T-helper 2 cell treated with Interferon-gamma antibody and Interleukin-4, amounts not matched to agents 100 ng/mL and 5 ng/mL, for 36 hours (primary cell): ENCODE data around the gene RPS17. TPM values are rescaled to one million over a fixed set of nuclear protein-coding genes. Genes with fewer than 3 reads are reported as not detected.

ENCODE experiments used
- intact Hi-C: fragments of 100-400 bp; cut with micrococcal nuclease; formaldehyde crosslinking; loops from one replicate; pipeline ENCODE4 v1.15.1; 2023
- total RNA-seq: library from RNA; stranded (reverse); gene quantifications from 2 replicates; pipeline ENCODE4 v1.2.3, GENCODE V29; 2022

The RPS17 gene
- total RNA-seq, result 1,923 and 1,953 TPM in 2 replicates

DNA sequence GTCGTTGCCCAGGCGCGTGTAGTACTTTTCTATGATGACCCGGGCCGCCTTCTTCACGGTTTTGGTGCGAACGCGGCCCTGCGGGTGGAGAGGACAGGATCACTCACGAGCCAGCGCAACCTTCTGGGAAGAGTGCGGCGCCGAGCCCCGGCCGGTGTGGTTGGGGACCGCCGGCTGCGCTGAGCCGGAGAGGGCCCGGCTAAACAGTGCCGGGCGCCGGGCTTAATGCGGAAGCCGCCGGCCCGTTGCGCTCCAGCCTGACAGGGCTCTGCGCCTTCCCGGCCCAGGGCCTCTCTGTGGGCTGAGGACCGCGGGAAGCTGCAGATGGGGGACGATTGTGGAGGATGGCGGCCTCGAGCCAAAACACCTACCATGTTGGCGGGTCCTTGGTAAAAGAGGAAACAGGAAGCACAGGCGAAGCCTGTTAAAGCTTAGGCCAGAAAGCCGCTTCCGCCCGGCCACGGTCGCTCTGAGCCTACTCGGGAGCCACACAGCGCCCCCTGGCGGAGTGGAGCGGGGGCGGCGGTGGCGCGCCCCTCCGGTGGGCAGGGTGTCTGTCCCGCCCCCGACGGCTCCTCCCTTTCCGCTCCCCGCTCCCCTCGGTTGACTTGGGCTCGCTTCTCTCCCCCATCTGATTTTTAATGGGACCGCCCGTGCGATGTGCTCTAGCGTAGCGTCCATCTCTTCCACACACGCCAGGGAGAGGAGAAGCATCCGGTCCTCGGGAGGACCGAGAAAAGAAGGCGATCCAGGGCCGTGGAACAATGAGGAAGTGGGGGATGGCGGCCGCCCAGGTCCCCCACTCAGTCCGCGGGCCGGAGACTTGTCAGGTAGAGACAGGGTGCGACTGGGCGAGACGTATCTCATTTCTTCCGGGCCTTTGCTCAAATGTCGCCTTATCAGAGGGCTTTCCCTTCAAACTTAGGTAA lies at the start of gene RPS17:
Gene RPS17, minus strand, starts transcription at position 403 of the 929 bp plus-strand sequence. Its CDS starts 29 bp downstream, at position 374.
- intact Hi-C loops, result loop anchor here (1.0 to 10.0 kb wide), 5 partner anchors 169 to 524 kb away; partner anchors contain the start of genes AP3B2, BTBD1, C15orf40 and WHAMM

DNA sequence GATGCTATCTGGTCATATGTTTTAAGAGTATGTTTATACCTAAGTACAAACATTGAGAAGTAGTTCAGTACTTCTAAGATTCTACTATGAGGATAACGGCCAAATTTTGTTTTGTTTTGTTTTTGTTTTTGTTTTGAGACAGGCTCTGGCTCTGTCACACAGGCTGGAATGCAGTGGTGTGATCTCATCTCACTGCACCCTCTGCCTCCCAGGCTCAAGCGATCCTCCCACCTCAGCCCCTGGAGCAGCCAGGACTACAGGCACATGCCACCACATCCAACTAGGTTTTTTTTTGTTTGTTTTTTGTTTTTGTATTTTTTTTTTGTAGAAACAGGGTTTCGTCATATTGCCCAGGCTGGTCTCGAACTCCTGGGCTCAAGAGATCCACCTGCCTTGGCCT lies 47.5 kb upstream of the RPS17 start:
- intact Hi-C loops, result no loop called here

DNA sequence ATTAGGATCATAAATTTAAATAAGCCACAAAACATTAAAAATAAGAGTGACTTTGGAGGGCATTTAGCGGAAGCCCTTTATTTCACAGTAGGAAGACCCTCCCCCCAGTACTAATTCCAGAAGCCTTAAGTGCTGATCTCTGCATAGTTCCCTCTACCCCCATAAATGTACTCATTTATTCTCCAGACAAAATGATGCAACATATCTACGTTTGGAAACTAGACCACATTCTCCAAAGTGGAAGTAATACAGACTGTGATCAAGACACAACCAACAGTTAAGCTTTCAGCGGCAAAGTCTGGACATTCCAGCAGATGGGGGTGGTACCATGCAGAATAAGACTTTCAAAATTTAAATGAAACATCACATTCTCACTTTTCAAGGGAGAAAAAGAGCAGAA lies 44.8 kb upstream of the RPS17 start:
- intact Hi-C loops, result no loop called here

DNA sequence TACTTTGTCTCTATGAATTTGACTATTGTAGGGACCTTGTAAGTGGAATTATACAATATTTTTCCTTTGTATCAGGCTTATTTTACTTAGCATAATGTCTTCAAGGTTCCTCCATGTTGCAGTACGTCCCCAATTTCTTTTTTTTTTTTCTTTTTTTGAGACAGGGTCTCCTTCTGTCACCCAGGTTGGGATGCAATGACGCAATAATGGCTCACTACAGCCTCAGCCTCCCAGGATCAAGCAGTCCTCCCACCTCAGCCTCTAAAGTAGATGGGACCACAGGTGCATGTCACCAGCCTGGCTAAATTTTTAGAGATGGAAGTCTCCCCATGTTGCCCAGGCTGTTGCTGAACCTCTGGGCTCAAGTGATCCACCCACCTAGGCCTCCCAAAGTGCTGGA lies 40.5 kb upstream of the RPS17 start:
- intact Hi-C loops, result no loop called here

DNA sequence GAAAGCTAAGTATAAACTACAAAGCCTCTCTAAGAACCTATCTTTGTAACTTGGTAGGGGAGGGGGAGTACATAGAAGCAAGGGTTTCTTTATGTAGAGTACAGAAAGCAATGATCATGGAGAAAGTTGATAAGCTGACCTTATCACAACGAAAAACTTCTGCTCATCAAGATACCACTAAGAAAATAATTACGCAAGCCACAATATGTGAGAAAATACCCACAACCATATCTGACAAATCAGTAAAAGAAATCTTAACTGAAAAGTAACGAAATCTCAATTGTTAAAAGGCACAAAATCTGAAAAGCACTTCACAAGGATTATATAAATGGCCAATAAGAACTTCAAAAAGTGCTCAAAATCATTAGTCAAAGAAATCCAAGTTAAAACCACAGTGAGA lies 35.1 kb upstream of the RPS17 start:
- intact Hi-C loops, result no loop called here

DNA sequence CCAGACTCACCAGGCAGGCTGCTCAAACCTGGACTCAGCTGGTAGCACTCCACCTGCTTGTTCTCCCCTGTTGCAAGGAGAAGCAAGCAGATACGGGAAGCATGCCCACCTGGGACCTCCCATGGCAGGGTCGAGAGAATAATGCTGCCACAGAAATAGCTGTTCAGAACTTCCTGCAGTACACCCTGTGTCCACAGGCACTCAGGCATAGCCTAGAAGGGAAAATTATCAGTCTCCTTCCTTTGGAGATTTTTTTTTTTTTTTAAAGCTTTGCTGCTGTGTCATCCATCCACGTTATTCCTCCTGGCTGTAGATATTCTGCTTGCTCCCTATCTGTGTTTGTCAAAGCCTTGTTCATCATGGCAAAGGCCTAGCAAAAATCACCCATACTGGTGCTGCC lies 32.7 kb upstream of the RPS17 start:
- intact Hi-C loops, result no loop called here

DNA sequence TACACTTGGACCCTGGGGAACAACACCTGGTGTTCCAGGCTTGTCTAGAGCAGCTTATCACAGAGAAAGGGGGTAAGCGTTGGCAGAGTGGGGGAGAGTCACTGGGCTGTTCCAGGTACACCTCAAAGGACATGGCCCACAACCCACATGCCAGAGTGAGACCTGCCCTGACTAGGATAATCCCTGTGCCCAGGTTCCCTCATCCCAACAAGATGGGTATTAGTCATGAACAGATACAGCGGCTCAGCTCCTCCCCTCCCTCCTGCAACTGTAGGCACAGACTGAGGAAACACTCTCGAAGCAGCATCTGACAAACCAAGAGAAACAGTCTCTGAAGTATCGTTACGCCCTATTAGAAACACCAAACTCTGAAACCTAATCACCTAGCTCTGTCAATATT lies 32.1 kb upstream of the RPS17 start:
- intact Hi-C loops, result no loop called here

DNA sequence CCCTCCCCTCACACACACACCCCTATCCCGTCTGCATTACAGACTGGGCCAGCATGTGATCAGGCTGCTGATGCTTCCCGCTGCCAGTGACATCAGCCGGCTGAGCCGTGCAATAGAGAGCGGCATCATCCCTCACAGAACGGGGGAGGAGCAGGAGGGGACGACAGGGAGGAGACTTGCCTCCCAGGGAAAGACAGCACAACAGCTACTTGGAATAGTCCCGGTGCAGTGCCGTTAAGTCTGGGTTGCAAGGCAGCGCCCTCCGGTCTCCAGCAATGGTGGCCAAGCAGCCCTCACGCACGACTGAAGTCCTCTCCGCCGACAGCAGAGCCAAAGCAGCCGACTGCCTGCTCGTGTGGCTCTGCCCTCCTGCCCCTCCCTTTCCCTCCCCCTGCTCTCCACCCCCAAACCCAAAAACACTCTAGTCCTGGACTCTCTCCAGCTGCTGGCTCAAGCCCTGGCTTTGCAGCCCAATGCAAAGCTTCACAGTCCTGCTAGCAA lies 31.5 kb upstream of the RPS17 start:
- intact Hi-C loops, result no loop called here

DNA sequence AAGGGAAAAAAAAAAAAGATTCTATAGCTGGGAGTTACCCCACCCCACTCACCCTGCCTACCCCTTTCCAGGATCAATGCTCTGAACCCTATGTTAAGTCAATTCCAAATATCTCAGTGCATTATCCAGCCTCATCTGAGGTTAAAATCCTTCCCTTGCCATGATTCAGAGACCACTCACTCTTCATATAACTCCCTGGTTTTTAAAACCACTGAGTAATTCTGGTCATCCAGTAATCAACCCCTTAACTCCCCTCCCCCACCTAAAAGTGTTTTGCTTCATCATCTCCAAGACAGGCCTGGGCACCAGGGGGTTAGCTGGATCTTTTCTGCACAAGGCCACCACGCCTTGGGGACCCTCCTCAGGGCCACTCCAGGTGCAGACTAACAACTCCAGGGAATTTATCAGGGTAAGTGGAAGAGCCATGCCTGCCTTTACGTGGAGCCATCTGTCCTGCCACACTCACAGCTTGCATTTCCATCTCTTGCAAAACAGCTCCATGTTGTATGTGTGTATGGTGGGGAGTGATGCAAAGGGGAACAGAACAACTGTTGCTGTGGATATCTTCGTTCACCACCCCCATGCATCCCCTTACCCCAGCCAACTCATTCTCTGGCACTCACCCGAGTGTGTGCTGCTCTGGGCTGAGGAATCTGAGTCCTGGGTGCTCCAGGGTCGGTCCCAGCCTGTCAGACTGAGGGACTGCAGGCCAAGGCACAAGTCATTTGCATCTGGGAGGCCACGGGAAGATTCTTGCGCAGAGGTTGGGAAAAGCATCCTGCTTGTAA lies 30.7 kb upstream of the RPS17 start:
- intact Hi-C loops, result no loop called here

DNA sequence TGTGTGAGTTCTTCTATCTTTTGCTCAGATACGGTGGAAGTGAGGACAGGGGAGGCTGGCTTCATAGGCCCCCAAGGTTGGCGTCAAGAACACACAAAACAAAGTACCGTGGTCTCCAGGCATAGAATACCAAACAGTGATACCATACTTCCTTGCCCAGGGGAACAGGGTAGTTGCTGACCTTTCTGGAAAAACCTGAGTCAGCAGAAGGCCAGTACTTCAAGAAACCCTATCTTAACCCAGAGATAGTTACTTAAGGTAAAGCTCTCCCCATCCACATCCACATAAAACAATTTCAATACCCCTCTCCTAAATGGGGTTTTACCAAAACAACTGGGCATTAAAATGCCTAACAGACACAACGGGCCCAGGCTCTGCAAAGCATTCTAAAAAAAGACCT lies 29.6 kb upstream of the RPS17 start:
- intact Hi-C loops, result no loop called here

DNA sequence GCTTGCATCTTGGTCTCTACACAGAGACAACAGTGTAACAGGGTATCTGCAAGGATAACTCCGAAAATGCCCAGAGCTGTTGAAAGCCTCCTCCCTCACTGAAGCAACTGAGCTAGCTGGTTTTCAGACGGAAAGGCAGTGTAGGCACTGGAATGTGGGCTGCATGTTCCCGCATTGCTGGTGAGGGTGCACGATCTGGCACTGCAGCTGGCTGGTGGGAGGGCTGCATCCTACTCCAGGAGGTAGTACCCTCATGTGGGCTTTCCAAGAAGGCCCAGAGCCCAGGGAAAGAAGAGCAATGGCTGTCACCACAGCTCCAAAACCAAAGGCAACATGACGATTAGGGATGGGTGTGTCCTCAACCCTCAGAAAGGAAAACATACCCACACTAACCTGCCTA lies 28.7 kb upstream of the RPS17 start:
- intact Hi-C loops, result no loop called here

DNA sequence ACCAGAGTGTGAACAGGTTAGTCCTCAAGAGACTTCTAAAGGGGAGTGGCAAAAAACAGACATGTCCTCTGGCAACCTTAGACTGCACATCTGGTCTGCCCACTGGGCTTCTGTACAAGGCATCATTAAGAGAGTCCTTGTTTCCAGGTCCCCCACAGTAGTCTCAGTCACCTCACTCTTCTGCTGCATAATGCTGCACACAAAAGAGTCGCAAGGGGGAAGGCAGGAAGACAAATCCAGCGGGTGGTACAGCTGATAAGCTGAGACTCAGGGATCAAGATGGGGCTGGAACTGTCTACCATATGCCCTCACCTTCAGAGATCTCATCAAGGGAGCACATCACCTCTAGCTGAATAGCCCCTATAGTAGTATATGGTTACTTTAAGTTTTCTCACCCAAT lies 27.4 kb upstream of the RPS17 start:
- intact Hi-C loops, result no loop called here

DNA sequence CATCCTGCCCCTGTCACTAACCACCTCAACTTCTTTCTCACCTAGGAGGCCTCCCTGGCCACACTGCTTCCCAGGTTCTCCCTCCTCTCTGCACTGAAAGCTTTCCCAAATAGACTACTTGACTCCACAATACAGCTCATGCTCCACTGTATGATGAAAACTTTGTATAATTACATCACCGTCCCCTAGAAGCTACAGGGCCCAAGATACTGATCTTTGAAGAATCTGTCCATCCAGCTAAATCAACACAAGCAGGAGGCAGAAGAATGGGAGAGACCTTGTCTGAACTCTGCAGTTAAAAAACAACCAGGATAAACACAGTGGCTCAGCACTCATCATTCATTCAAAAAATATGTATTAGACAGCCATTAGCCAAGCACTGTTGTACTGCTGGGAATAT lies 26.4 kb upstream of the RPS17 start:
- intact Hi-C loops, result no loop called here

DNA sequence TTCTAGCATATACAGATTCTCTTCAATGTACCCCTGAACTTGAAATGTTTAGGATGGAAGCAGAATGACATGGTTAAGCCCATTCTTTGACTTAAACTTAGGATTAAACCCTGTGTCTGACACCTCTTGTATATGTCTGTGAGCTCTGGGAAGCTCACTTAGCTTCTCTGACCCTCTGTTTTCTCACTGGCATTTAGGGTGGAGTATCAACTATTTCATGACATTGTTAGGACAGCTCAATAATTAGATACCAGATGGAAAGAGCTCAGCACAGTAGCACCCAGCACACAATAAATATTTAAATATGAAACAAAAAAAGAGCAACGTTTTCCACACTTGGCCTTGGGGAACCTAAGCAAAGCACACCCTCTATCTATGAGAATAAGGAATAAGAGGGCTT lies 18.2 kb upstream of the RPS17 start:
- intact Hi-C loops, result no loop called here

DNA sequence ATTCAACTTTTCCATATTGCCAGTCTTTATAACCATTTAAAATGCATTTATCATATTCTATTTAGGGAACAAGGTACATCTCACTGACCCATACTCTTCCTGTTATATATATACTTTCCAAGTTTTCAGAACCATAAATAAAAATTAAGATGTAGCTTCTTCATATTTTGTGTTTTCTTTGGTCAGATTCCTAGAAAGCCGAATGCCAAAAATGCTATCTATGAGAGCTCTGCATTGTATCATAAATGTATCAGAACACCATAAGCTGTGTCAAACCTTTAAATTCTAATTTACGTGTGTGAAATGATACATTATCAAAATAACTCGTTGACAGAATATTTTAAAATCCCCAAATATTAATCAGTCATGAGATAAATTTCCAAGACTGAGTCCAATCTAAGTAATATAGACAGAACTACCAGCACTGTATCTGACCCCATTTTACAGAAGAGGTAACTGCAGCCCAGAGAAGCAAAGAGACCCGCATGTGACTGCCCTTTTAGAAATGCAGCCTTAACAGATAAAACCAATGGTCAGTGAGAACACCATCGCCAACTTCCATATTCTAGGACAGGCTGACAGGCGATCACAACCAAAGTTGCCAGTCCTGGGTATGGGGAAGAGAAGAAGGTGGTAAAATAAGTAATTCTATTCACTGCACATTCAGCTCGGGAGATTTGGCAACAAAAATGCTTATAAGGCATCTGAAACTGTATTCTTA lies 16.2 kb upstream of the RPS17 start:
- intact Hi-C loops, result no loop called here

DNA sequence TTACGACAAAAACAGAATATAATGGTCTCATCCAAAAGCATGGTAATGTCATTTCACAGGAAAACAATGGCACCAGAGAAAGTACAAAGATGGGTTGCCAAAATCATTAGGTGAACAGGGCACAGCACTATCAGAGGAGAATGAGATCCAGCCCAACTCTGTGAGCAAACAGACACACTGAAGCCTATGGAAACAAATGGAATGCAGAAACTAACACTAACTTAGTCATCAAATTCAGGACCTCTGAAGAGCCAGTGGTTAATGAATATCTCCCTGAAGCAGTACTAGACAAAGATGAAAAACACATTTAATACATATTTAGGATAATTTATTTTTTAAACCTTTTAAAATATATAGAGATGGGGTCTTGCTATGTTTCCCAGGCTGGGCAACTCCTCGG lies 14.6 kb upstream of the RPS17 start:
- intact Hi-C loops, result no loop called here

DNA sequence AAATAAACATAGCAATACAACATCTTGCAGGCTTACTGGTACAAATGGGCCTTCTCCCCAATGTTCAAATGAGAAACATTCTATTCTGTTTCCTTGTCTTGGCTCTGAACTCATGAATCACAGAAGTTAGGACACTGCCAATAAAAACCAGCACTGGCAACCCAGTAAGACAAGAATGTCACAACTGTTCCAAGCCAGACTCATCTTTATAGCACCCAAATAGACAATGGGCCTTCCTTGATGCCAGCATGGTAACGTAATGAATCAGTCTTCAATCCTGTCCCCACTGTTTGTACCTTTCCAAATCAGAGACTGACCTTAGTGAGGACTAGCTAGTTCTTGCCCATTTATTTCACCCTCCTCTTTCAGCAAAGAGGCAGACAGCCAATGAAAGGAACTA lies 14.1 kb upstream of the RPS17 start:
- intact Hi-C loops, result no loop called here

DNA sequence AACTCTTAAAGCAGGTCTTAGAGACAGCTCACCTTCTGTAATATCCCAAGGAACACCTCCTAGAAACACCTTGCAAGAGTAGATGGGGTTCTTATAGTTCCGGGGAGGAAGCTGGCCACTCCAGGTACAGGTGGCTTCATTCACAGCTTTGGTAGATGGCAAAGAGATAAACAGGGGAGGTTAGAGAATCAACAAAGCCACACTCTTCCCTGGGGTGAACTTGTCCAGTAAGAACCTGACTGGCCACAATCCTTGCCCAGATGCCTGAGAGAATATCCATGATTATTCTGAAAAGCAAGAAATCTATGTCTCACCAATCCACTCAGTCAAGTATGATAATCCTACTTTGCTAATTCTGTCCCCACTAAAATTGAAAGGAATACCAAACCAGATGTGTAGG lies 13.6 kb upstream of the RPS17 start:
- intact Hi-C loops, result no loop called here

DNA sequence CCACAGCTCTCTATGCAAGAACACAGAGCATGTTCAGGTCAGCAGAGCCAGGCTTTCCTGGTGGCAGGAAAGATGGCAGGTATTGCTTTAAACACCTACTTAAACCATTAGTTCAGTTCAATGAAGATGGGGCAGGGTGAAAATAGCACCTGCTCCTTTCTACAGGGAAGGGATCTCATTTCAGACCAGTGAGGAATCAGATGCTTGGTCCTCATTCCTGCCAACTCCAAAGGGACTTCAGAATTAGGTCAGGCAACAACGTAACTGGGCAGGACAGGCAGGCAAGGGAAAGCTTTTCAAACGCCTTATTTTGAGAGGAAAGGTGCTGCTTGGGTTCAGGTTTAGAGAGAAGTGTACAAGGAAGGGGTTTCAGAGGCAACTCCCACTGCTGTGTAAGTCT lies 12.6 kb upstream of the RPS17 start:
- intact Hi-C loops, result no loop called here

DNA sequence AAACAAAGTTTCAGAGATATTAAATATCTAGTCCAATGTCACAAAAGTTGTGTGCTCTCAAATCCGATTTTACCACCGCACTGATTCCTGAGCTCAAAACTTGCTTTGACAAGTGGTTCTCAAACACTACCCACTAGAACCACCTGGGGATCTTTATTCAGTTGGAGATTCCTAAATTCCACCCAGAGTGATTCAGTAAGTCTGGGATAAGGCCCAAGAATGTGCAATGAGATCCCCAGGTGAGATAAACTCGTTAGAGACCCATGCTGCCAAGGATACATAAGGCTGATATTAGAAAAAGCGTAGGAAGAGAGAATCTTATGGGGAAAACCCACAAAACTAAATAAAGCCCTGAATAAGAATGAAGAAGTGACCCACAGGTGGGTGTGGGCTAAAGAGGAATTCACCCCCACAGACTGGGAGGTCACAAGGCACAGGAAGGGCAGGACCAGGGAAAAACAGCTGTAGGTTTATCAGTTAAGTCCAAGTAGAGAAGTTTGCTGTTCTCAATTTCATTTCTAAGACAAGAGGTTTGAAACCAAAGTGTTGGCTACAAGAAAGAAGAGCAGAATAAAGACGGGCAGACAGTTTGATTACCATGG lies 11.5 kb upstream of the RPS17 start:
- intact Hi-C loops, result no loop called here

DNA sequence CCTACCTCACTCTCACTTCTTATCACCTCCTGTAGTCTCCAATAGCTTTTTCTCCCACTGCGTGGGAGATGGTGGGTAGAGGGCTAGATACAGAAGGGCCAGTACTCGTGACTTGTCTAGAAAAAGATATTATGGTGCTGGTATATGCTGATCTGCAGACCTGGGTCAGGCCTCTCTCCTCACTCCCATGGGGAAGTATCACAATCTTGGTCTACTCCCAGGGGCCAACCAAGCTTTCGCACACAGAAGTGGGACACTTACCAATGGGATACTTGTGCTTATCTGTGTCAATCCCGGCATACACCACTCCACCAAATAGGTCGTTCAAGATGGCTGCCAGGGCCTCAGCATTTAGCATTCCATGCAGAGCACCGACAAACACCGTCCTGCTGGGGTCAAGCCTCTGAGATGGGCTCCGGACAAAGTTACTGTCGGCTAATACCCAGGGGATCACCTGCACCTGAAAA lies 9.0 kb upstream of the RPS17 start:
- intact Hi-C loops, result loop anchor here (10.0 kb wide), 1 partner anchor 516 kb away; the partner anchor contains the start of gene BTBD1
